Measurements from ENCODE around the gene RAB6B.

DNA sequence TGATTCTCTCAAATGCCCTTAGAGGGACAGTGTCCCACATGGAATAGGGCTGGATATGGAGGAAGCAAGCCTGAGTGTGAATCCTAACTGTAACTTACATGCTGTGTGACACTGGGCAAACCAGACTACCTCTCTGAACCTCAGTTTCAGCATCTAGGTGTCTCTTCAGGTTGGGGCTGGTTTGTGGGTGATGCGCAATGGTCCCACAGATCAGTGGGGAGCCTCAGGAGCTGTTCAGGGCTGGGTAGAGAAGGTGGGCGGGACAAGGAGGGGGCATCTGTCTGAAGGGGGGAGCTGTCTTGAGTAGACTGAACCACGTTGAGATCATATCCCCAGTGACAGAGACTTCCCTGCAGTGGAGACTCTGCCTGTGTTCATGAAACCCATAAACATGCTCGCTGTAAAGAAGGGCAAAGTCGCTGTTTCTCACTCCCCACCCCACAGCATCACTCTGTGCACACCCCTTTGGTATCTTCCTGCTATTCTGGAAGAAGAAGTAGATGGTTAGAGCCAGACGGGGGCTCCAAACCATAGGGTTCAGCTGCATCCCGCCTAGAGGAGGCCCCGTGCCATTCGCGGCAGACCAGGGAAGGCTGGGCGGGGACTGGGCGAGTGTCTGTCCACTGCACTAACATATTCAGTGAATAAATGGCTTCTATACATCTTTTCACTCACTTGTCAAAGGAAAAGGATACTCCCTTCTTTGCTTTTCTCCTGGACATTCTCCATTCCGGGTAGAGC lies 61.6 kb downstream of the RAB6B start:
- no peak for TF ChIP-seq EZH2 (IDR thresholded peaks at IDR 0.05; ENCODE audit: low read length)
- TF ChIP-seq, protein P1, sequence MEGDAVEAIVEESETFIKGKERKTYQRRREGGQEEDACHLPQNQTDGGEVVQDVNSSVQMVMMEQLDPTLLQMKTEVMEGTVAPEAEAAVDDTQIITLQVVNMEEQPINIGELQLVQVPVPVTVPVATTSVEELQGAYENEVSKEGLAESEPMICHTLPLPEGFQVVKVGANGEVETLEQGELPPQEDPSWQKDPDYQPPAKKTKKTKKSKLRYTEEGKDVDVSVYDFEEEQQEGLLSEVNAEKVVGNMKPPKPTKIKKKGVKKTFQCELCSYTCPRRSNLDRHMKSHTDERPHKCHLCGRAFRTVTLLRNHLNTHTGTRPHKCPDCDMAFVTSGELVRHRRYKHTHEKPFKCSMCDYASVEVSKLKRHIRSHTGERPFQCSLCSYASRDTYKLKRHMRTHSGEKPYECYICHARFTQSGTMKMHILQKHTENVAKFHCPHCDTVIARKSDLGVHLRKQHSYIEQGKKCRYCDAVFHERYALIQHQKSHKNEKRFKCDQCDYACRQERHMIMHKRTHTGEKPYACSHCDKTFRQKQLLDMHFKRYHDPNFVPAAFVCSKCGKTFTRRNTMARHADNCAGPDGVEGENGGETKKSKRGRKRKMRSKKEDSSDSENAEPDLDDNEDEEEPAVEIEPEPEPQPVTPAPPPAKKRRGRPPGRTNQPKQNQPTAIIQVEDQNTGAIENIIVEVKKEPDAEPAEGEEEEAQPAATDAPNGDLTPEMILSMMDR (optimal IDR thresholded peaks at IDR 0.05 in 1 of 3, IDR thresholded peaks at IDR 0.05 in 1 of 3, conservative IDR thresholded peaks at IDR 0.05 in 1 of 3; ENCODE audit: extremely low read depth in 1 of 3, insufficient read depth in 2 of 3, low read length in 3 of 3) = no peak
